Vagina (tissue), 2 donors: ENCODE measurements around the gene ZNF697.

Experiments
- CTCF ChIP-seq, 3 experiments: fragments of 450-650 bp in 2 of 3; fragments of 200-600 bp in 1 of 3; sonication (generic) in 1 of 3; IDR thresholded peaks; one replicate each; pipeline ENCODE4 v1.5.1; 2017 to 2019; ENCODE audit warnings: antibody characterized with exemption in 3 of 3, mild to moderate bottlenecking in 2 of 3, moderate library complexity in 2 of 3
- POLR2A ChIP-seq, 2 donors: fragments of 450-650 bp; IDR thresholded peaks; one replicate each; pipeline ENCODE4 v1.6.1; 2017; ENCODE audit warnings: antibody characterized with exemption in 2 of 2, mild to moderate bottlenecking in 2 of 2, moderate library complexity in 2 of 2
- POLR2AphosphoS5 ChIP-seq, 2 donors: sonication (generic); formaldehyde crosslinking; IDR thresholded peaks; one replicate each; pipeline ENCODE4 v1.9.0; 2017; ENCODE audit warnings: antibody characterized with exemption in 2 of 2, mild to moderate bottlenecking in 2 of 2, low read depth in 1 of 2; ENCODE audit not compliant: insufficient read depth in 1 of 2

GRCh38 chr1:119670898-119671297 lies 22.8 kb upstream of the ZNF697 start:
- TF ChIP-seq CTCF (IDR thresholded peaks at IDR 0.05) (no peak), POLR2A (IDR thresholded peaks at IDR 0.05) (no peak), POLR2AphosphoS5 (IDR thresholded peaks at IDR 0.05; ENCODE audit: insufficient read depth in 1 of 2, low read depth in 1 of 2) (no peak)
